ENCODE data around the gene NONO.
"Not testable (repeated sequence)": the region's sequence is repeated elsewhere in the genome, so short reads cannot be mapped to it uniquely, and the experiment has no call there.

NONO gene

DNA sequence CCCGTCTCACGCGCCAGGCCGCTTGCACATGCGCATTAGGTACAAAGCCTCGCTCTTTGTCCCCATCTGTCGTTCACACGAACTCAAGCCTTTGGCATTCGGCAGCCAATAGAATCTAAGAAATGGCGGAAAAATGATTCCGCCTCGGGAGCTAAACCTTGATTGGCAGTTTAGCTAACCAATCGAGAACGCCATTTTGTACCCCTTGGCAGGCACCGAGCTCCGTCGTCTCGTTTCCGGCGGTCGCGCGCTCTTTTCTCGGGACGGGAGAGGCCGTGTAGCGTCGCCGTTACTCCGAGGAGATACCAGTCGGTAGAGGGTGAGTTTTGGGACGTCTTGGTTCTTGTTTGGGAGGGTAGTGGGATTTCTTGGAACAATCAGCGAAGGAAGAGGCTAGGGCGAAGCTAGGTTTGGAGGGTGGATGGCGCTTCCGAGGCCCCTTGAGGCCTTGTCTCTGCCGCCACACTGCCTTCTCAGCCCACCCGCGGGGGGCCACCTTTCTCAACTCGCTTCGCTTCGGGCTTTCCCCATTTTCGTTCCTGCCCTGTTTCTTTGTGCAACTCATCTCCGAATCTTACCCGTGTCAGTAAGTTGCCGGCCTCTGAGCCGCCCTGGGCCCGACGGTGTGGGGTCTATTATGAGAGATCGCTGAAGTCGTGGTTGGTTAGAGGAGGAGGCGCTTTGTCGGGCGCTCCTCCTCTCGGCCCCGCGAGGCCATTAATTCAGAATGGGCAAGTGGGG lies at the start of gene NONO:
TSS of gene NONO (plus strand) at position 233 of the 741 bp plus-strand sequence. CDS start 7,003 bp downstream, outside the sequence.
- DNase-seq, result peak; percentile 85

DNA sequence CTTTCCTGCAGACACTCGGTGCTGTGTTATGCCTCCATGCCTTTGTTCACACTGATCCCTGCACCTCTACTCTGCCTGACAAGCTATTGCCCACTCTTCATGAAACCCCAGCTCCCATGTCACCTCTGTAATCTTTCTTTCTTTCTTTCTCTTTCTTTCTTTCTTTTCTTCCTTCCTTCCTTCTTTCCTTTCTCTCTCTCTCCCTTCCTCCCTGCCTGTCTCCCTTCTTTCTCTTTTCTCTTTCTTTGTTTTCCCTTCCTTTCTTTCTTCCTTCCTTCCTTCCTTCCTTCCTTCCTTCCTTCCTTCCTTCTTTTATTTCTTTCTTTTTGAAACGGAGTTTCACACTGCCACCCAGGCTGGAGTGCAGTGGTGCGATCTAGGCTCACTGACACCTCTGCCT lies 48.0 kb upstream of the NONO start:
- DNase-seq, result no peak

DNA sequence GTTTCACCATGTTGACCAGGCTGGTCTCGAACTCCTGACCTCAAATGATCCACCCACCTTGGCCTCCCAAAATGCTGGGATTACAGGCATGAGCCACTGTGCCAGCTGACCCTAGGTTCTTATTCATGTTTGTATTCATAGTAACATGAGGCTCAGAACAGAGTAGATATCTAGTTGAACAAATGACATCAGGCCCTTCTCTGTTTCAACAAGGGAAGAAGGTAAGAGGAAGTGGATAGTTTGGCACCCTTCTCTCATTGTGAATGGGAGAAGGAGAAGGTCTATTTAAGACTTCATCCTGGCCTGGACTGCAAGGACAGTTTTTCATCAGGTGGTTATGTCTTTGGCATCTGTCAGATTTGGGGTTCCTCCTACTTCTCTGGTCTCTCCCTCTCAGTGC lies 46.6 kb upstream of the NONO start:
- DNase-seq, result no peak

GRCh38 chrX:71239781-71240180 lies 43.7 kb upstream of the NONO start:
- no peak for DNase-seq

DNA sequence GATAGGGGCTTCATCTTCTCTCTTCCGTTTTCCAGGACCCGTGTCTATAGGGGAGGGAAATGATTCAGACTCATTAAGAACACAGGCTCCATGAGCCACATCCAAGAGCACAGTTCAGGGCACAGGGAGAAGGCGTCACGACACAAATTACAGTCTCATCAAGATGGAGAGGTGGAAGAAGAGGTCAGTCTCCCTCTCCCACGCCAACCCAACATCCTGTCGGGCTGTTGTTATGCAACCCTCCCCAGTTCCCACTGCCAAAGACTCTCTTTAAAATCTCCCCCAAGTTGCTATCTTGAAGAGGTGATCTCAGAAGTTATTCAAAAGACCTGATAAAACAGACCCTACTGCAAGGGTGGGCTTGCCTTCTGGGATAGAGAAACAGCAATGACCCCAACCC lies 42.1 kb upstream of the NONO start:
- no peak for DNase-seq

DNA sequence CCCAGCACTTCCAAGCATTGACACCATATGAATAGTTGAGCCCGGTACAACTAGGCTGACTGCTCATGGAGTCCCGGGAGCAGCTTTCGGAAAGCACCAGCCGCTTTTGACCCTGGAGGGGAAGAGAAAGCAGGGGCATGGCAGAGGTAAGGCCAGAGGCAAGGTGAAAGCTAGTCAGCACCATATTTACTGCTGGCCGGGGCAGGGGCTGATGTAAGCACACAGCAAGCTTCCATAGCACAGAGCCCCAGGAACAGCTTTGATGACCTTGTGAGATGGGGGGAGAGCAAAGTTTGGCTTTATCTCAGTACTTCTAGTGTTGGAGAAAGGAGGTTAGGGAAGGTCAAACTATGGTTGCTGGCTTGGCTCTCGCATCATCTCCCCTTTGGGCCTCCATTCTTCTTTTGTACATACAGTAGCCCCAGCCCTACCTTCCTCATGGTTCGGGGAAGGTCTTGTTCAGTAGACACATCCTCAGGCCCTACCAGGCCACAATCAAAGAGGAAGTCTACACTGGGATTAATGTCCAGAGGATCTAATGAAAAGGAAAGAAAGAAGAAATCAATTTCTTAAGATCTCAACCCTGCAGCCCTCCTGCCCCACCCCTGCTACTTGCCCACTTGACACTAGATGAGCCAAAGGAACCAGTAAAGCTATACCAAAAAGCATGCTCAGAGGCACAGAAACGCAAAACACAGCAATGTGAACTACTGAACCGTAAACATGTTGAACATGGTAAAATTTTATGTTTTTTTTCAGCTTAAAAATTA lies 38.9 kb upstream of the NONO start:
- no peak for DNase-seq

GRCh38 chrX:71245159-71245558 lies 38.3 kb upstream of the NONO start:
- no peak for DNase-seq

GRCh38 chrX:71250841-71251240 lies 32.6 kb upstream of the NONO start:
- no peak for DNase-seq

- DNase-seq, result peak; percentile 12
Measured at GRCh38 chrX:71251466-71251973, 31.9 kb upstream of the NONO start.

DNA sequence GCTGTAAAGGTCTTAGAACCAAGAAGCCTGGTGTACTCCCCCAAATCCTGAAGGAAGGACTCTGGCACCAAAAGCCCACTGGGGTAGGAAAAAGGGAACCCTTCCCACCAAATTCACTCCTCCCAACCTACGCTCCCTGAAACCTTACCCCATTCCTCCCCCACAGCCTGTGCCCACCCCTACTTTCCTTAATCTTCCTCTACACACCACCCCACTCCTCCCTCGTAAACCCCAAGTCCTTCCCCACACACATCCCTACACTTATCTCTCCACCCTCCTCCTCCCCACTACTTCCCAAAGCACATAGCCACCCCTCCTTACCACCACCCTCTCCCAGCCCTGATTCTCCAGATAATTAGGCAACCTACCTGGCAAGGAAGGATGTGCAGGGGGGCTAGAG lies 31.2 kb upstream of the NONO start:
- DNase-seq, result no peak

GRCh38 chrX:71253253-71254091 lies 30.0 kb upstream of the NONO start:
- DNase-seq, result peak; percentile 27

- DNase-seq, result peak; percentile 80
Measured at GRCh38 chrX:71254092-71254963, 29.1 kb upstream of the NONO start, which contains the start of gene ZMYM3. ZMYM3 (minus strand) TSS chrX:71254140; CDS start chrX:71253255, 885 bp downstream.

- no peak for DNase-seq
Measured at GRCh38 chrX:71256051-71256450, 27.4 kb upstream of the NONO start.

DNA sequence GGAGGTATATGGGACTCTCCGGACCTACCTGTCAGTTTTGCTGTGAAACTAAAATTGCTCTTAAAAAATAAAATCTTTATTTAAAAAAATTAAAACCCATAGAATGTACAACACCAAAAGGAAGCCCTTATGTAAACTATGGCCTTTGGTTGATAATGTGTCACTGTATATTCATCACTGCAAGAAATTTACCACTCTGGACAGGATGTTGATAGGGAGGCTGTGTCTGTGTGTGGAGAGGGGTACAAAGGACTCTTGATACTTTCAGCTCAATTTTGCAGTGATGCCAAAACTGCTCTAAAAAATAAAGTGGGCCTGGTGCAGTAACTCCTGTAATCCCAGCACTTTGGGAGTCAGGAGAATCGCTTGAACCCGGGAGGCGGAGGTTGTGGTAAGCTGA lies 26.6 kb upstream of the NONO start:
- DNase-seq, result no peak

GRCh38 chrX:71268624-71269023 lies 14.8 kb upstream of the NONO start:
- not testable (repeated sequence) for DNase-seq

DNA sequence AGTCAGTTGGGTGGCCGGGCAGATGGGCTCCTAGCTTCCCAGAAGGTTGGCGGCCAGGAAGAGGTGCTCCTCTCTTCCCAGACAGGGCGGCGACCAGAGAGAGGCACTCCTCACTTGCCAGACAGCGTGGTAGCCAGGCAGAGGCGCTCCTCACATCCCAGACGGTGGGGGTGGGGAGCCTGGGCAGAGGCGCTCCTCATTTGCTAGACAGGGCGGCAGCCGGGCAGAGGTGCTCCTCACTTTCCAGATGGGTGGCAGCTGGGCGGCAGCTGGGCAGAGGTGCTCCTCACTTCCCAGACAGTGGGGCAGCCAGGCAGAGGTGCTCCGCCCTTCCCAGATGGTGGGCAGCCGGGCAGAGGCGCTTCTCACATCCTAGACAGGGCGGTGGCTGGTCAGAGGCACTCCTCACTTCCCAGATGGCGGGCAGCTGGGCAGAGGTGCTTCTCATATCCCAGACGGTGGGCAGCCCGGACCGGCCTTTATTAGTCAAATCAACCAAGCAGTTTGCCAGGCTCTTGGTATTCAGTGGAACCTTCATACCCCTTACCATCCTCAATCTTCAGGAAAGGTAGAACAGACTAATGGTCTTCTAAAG lies 13.5 kb upstream of the NONO start:
- no peak for DNase-seq

DNA sequence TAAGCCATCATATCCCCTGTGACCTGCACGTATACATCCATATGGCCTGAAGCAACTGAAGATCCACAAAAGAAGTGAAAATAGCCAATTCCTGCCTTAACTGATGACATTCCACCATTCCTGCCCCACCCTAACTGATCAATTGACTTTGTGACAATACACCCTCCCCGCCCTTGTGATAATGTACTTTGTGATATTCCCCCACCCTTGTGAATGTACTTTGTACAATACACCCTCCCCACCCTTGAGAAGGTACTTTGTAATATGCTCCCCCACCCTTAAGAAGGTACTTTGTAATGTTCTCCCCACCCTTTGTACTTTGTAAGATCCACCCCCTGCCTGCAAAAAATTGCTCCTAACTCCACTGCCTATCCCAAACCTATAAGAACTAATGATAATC lies 11.1 kb upstream of the NONO start:
- not testable (repeated sequence) for DNase-seq

DNA sequence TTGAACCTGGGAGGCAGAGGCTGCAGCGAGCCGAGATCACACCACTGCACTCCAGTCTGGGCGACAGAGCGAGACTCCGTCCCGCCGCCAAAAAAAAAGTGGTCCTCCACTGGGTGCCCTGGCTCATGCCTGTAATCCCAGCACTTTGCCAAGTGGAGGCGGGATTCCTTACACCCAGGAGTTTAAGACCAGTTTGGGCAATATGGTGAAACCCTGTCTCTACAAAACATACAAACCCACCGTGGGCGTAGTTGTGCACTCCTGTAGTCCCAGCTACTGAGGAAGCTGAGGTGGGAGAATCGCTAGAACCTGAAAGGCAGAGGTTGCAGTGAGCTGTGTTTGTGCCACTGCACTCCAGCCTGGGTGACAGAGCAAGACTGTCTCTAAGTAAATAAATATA lies 2.1 kb upstream of the NONO start:
- not testable (repeated sequence) for DNase-seq

- peak; percentile 74 for DNase-seq
Measured at GRCh38 chrX:71282514-71283402, 677 bp upstream of the NONO start.

GRCh38 chrX:71285929-71286328 lies 2.5 kb downstream of the NONO start:
- no peak for DNase-seq

DNA sequence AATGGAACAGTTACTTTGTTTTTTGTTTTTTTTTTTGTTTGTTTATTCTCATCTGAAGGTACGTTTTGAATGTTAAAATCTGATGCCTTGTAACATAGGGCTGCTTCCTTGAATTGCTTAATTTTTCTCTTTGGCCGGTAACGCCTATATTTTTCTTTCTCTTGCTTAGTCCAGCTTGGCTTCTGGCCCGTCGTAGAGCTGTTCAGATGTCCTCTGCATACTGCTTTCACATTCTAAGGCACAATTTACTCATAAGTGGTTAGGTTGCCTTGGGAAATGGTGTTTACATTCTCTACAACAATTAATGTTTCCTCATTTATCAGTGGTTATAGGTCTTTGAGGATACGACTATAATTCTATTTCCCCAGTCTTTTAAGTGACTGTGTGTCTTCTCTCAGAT lies 7.9 kb downstream of the NONO start:
- DNase-seq, result no peak
